ENCODE results near the gene TMEM123. TPM values are rescaled to one million over a fixed set of nuclear protein-coding genes. Genes with fewer than 3 reads are reported as not detected.

The TMEM123 gene
- total and polyA plus RNA-seq, 2 of the 13 experiments (the other 11 are each of a cell fraction or from before 2014, with no cell fraction given) = 365 to 2,761 TPM

DNA sequence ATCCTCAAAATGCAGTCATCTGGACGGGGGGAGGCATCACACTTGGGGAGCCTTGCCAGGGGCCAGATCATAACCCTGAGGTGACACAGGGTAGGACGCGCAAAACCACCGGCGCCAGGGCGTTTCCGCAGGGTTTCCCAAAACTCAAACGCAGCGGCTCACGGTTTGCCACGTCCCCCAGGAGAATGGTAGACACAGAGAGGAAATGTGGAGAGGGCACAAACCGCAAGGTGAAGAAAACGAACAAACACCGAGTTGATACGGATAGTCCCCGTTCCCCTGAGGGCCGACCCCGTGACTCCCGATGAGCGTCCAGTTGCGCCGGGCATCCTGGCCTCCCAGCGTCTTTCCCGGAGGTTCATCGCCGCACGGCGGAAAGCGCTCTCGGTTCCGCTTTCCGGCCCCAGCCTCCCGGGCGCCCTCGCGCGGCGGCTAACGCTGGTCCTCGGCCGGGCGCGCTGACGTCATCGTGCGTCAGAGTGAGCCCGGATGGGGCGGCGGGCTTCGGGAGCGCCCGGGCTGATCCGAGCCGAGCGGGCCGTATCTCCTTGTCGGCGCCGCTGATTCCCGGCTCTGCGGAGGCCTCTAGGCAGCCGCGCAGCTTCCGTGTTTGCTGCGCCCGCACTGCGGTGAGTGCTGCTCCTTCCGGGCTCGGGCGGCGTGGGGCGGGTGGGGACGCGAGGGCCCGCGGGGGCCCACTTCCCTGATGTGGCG lies 105.7 kb downstream of the TMEM123 start, which contains the start of gene BIRC2 (continued):
- TF ChIP-seq ZNF788 (CRISPR knock-in tag; IDR thresholded peaks at IDR 0.05; ENCODE audit: borderline replicate concordance) (peak; percentile 93; the same call in 1 of the 2 replicates), ZFYVE20 (CRISPR knock-in tag; IDR thresholded peaks at IDR 0.05; ENCODE audit: borderline replicate concordance, low read depth) (no peak), ELF3 (CRISPR knock-in tag; IDR thresholded peaks at IDR 0.05) (peak; percentile 55), ZNF75D (CRISPR knock-in tag; IDR thresholded peaks at IDR 0.05; ENCODE audit: borderline replicate concordance) (no peak), NRL (CRISPR knock-in tag; IDR thresholded peaks at IDR 0.05; ENCODE audit: borderline replicate concordance) (peak; percentile 84), ARNT (IDR thresholded peaks at IDR 0.05) (no peak), ONECUT2 (CRISPR knock-in tag; IDR thresholded peaks at IDR 0.05) (no peak), DMAP1 (CRISPR knock-in tag; IDR thresholded peaks at IDR 0.05) (peak; percentile 57; the same call in 1 of the 2 replicates), ZNF567 (CRISPR knock-in tag; IDR thresholded peaks at IDR 0.05; ENCODE audit: borderline replicate concordance) (peak; percentile 45; the same call in 1 of the 2 replicates), TBP (CRISPR knock-in tag; IDR thresholded peaks at IDR 0.05) (peak; percentile 76; the same call in 1 of the 2 replicates), HHEX (CRISPR knock-in tag; IDR thresholded peaks at IDR 0.05) (no peak), GZF1 (CRISPR knock-in tag; IDR thresholded peaks at IDR 0.05) (peak; percentile 88; the same call in 1 of the 2 replicates), ATF1 (CRISPR knock-in tag; IDR thresholded peaks at IDR 0.05) (peak; percentile 90), ESRRA (CRISPR knock-in tag; IDR thresholded peaks at IDR 0.05; ENCODE audit: low read depth) (no peak), ZNF207 (IDR thresholded peaks at IDR 0.05; ENCODE audit: borderline replicate concordance) (no peak), ZNF652 (CRISPR knock-in tag; IDR thresholded peaks at IDR 0.05; ENCODE audit: borderline replicate concordance, low read depth) (no peak), NKX3-1 (CRISPR knock-in tag; IDR thresholded peaks at IDR 0.05) (no peak)
- TF ChIP-seq, protein P1, sequence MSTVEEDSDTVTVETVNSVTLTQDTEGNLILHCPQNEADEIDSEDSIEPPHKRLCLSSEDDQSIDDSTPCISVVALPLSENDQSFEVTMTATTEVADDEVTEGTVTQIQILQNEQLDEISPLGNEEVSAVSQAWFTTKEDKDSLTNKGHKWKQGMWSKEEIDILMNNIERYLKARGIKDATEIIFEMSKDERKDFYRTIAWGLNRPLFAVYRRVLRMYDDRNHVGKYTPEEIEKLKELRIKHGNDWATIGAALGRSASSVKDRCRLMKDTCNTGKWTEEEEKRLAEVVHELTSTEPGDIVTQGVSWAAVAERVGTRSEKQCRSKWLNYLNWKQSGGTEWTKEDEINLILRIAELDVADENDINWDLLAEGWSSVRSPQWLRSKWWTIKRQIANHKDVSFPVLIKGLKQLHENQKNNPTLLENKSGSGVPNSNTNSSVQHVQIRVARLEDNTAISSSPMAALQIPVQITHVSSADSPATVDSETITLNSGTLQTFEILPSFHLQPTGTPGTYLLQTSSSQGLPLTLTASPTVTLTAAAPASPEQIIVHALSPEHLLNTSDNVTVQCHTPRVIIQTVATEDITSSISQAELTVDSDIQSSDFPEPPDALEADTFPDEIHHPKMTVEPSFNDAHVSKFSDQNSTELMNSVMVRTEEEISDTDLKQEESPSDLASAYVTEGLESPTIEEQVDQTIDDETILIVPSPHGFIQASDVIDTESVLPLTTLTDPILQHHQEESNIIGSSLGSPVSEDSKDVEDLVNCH (CRISPR knock-in tag; IDR thresholded peaks at IDR 0.05) = peak; percentile 98; the same call in 1 of the 2 replicates
- TF ChIP-seq, protein P2, sequence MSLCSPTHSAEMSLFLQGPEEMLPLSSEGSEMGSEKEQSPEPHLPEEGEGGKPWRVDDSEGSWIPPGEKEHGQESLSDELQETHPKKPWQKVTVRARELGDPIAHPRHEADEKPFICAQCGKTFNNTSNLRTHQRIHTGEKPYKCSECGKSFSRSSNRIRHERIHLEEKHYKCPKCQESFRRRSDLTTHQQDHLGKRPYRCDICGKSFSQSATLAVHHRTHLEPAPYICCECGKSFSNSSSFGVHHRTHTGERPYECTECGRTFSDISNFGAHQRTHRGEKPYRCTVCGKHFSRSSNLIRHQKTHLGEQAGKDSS (CRISPR knock-in tag; IDR thresholded peaks at IDR 0.05; ENCODE audit: borderline replicate concordance, low read depth) = no peak
- TF ChIP-seq, protein P3, sequence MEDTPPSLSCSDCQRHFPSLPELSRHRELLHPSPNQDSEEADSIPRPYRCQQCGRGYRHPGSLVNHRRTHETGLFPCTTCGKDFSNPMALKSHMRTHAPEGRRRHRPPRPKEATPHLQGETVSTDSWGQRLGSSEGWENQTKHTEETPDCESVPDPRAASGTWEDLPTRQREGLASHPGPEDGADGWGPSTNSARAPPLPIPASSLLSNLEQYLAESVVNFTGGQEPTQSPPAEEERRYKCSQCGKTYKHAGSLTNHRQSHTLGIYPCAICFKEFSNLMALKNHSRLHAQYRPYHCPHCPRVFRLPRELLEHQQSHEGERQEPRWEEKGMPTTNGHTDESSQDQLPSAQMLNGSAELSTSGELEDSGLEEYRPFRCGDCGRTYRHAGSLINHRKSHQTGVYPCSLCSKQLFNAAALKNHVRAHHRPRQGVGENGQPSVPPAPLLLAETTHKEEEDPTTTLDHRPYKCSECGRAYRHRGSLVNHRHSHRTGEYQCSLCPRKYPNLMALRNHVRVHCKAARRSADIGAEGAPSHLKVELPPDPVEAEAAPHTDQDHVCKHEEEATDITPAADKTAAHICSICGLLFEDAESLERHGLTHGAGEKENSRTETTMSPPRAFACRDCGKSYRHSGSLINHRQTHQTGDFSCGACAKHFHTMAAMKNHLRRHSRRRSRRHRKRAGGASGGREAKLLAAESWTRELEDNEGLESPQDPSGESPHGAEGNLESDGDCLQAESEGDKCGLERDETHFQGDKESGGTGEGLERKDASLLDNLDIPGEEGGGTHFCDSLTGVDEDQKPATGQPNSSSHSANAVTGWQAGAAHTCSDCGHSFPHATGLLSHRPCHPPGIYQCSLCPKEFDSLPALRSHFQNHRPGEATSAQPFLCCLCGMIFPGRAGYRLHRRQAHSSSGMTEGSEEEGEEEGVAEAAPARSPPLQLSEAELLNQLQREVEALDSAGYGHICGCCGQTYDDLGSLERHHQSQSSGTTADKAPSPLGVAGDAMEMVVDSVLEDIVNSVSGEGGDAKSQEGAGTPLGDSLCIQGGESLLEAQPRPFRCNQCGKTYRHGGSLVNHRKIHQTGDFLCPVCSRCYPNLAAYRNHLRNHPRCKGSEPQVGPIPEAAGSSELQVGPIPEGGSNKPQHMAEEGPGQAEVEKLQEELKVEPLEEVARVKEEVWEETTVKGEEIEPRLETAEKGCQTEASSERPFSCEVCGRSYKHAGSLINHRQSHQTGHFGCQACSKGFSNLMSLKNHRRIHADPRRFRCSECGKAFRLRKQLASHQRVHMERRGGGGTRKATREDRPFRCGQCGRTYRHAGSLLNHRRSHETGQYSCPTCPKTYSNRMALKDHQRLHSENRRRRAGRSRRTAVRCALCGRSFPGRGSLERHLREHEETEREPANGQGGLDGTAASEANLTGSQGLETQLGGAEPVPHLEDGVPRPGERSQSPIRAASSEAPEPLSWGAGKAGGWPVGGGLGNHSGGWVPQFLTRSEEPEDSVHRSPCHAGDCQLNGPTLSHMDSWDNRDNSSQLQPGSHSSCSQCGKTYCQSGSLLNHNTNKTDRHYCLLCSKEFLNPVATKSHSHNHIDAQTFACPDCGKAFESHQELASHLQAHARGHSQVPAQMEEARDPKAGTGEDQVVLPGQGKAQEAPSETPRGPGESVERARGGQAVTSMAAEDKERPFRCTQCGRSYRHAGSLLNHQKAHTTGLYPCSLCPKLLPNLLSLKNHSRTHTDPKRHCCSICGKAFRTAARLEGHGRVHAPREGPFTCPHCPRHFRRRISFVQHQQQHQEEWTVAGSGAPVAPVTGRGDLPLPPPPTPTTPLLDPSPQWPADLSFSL (CRISPR knock-in tag; IDR thresholded peaks at IDR 0.05) = no peak
- TF ChIP-seq, protein P4, sequence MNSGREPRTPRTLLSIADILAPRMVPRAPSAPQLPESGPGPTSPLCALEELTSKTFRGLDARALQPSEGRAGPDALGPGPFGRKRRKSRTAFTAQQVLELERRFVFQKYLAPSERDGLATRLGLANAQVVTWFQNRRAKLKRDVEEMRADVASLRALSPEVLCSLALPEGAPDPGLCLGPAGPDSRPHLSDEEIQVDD (CRISPR knock-in tag; IDR thresholded peaks at IDR 0.05; ENCODE audit: borderline replicate concordance) = no peak

Data from HepG2 (cell line).